Panc1 (cell line): ENCODE measurements around the gene TTBK1.

Source experiments
- CTCF ChIP-seq: fragments of 450-650 bp; IDR thresholded peaks from 2 replicates; pipeline ENCODE4 v1.5.1; 2017; ENCODE audit warnings: mild to moderate bottlenecking
- POLR2AphosphoS5 ChIP-seq: IDR thresholded peaks from 2 replicates; pipeline ENCODE4 v1.6.1; 2012; ENCODE audit warnings: mild to moderate bottlenecking, low read depth, low read length, moderate library complexity
- REST ChIP-seq, 2 experiments: IDR thresholded peaks; 2 replicates each; pipeline ENCODE4 v1.6.1; 2011 to 2012; ENCODE audit warnings: low read depth in 2 of 2, control low read depth in 1 of 2, low read length in 1 of 2, mild to moderate bottlenecking in 1 of 2, moderate library complexity in 1 of 2; ENCODE audit not compliant: insufficient read depth in 1 of 2
- SIN3A ChIP-seq: IDR thresholded peaks from 2 replicates; pipeline ENCODE4 v1.6.1; 2012; ENCODE audit warnings: low read depth, mild to moderate bottlenecking, low read length, moderate library complexity, borderline replicate concordance; ENCODE audit not compliant: insufficient read depth
- TCF7L2 ChIP-seq: IDR thresholded peaks from 2 replicates; pipeline ENCODE4 v1.6.1; 2011; ENCODE audit warnings: mild to moderate bottlenecking, low read depth, low read length, inconsistent platforms

- no peak for TF ChIP-seq REST (IDR thresholded peaks at IDR 0.05; ENCODE audit: insufficient read depth in 1 of 2, low read depth in 2 of 2, low read length in 1 of 2)
- TF ChIP-seq CTCF = no peak
- TF ChIP-seq POLR2AphosphoS5 = no peak
- TF ChIP-seq SIN3A = no peak
- TF ChIP-seq TCF7L2 = no peak
Measured at GRCh38 chr6:43304882-43305281, 61.6 kb downstream of the TTBK1 start.
